MM.1S (cell line): ENCODE results near the gene MAP3K5.

Experiments
- CTCF ChIP-seq: fragments of 300-600 bp; sonication (generic); IDR thresholded peaks from 2 replicates; pipeline ENCODE4 v1.5.1; 2016; ENCODE audit warnings: antibody characterized with exemption, low read length, mixed read lengths
- EZH2 ChIP-seq: fragments of 300-600 bp; sonication (generic); optimal IDR thresholded peaks from 2 replicates; pipeline ENCODE3; 2017; ENCODE audit warnings: low read depth, mild to moderate bottlenecking, antibody characterized with exemption, low read length, mixed read lengths

GRCh38 chr6:136826216-136826615 is 33.9 kb upstream of the MAP3K5 start:
- TF ChIP-seq EZH2 (no peak), CTCF (no peak)
